Neuron (in vitro differentiated cells): ENCODE results near the gene KIF5C.

Experiments
- H2AFZ ChIP-seq: one replicate; pipeline ENCODE4 v1.6.1; 2013; ENCODE audit warnings: low read depth, mild to moderate bottlenecking, inconsistent platforms, low read length, moderate library complexity
- H3K27me3 ChIP-seq: one replicate; pipeline ENCODE4 v1.6.1; 2013; ENCODE audit warnings: low read length; ENCODE audit not compliant: insufficient read depth
- H3K36me3 ChIP-seq: one replicate; pipeline ENCODE4 v1.6.1; 2013; ENCODE audit warnings: low read length; ENCODE audit not compliant: insufficient read depth
- H3K4me1 ChIP-seq: one replicate; pipeline ENCODE4 v1.6.1; 2013; ENCODE audit warnings: low read length; ENCODE audit not compliant: insufficient read depth
- H3K4me3 ChIP-seq: 2 replicates; pipeline ENCODE4 v1.5.1; 2013; ENCODE audit warnings: mild to moderate bottlenecking, low read length, moderate library complexity
- H3K9me3 ChIP-seq: one replicate; pipeline ENCODE4 v1.6.1; 2013; ENCODE audit warnings: low read length

KIF5C gene

GRCh38 chr2:148963461-148963860 is 88.4 kb downstream of the KIF5C start:
- no peaks in the 10 kb centered on the region for H3K9me3 ChIP-seq
- H3K4me3 ChIP-seq: no peak overlapping the region
- peaks cover 13% of the 10 kb centered on the region for H3K4me1 ChIP-seq
- no peak overlapping the region for H2AFZ ChIP-seq
- peaks cover 62% of the 10 kb centered on the region for H3K36me3 ChIP-seq
- no peaks in the 10 kb centered on the region for H3K27me3 ChIP-seq

- Histone ChIP-seq H3K36me3 (peaks cover 44% of the 10 kb centered on the region), H3K4me3 (no peak overlapping the region), H3K4me1 (peaks cover 34% of the 10 kb centered on the region), H2AFZ (no peak overlapping the region), H3K9me3 (no peaks in the 10 kb centered on the region), H3K27me3 (no peaks in the 10 kb centered on the region)
Measured at GRCh38 chr2:148965623-148966437, 90.8 kb downstream of the KIF5C start.

GRCh38 chr2:148966438-148966758 is 91.4 kb downstream of the KIF5C start:
- Histone ChIP-seq H2AFZ (no peak overlapping the region), H3K9me3 (no peaks in the 10 kb centered on the region), H3K27me3 (no peaks in the 10 kb centered on the region), H3K36me3 (peaks cover 40% of the 10 kb centered on the region), H3K4me3 (no peak overlapping the region), H3K4me1 (peaks cover 34% of the 10 kb centered on the region)

DNA sequence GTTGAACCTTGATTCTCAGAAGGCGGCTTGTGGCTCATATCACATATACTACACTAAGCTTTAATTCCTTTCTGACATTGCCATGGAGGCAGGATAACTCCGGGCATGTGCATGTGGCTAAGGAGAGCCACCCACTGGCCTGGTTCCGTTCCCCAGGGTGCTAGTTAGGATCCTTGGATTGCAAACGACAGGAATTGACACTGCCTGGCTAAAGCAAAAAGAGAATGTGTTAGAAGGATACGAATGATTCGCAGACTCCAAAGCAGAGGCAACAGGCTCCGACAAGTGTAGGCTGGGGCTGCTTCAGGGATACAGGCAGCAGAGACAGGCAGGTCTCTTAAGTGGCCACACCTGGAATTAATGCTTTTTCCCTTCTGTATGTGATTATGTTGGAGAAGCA is 92.0 kb downstream of the KIF5C start:
- Histone ChIP-seq H3K4me1 (peaks cover 34% of the 10 kb centered on the region), H3K4me3 (no peak overlapping the region), H2AFZ (no peak overlapping the region), H3K27me3 (no peaks in the 10 kb centered on the region), H3K9me3 (no peaks in the 10 kb centered on the region), H3K36me3 (peaks cover 34% of the 10 kb centered on the region)

DNA sequence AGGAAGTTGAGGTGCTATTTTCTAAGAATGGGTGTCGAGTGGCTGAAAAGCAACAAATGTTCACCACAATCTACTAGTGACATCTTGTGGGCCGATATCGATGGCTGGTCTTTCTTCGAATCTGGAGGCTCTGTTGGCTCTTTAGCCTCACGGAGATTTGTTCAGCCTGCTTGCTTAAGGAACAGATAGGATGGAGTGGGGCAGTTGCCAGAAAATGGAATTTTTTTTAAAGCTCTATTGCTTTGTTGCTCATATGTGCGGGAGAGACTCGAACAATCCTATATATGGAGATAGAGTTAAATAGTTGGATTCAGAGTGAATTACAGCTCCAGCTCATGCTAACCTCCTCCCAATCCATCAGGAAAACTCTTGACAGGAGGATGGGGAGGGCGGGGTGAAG is 92.6 kb downstream of the KIF5C start:
- Histone ChIP-seq H3K9me3 (no peaks in the 10 kb centered on the region), H3K4me1 (peaks cover 34% of the 10 kb centered on the region)

DNA sequence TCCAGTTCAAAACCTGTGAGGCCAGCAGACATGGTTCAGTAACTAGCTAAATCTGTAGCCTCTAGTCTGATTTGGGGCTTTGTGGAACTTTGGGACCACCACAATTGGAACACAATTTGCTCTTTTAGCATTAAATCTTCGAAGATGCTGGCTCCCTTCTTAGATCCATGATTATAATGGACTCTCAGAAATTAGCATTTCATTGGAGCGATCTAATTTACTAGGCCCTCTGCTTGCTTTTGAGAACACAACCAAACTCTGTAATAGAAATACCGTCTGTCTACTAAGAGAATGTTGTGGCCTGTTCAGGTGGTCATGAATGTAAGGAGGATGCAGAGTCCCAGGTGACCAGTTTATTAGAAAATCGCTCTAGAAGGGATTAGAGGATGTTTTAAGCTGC is 93.3 kb downstream of the KIF5C start:
- Histone ChIP-seq H3K4me1 (peaks cover 34% of the 10 kb centered on the region), H3K27me3 (no peaks in the 10 kb centered on the region), H2AFZ (no peak overlapping the region), H3K36me3 (peaks cover 36% of the 10 kb centered on the region), H3K9me3 (no peaks in the 10 kb centered on the region), H3K4me3 (no peak overlapping the region)

More for the DNA sequence above, 92.6 kb downstream of the KIF5C start:
- Histone ChIP-seq H3K4me3 (no peak overlapping the region), H2AFZ (no peak overlapping the region), H3K36me3 (peaks cover 34% of the 10 kb centered on the region), H3K27me3 (no peaks in the 10 kb centered on the region)

DNA sequence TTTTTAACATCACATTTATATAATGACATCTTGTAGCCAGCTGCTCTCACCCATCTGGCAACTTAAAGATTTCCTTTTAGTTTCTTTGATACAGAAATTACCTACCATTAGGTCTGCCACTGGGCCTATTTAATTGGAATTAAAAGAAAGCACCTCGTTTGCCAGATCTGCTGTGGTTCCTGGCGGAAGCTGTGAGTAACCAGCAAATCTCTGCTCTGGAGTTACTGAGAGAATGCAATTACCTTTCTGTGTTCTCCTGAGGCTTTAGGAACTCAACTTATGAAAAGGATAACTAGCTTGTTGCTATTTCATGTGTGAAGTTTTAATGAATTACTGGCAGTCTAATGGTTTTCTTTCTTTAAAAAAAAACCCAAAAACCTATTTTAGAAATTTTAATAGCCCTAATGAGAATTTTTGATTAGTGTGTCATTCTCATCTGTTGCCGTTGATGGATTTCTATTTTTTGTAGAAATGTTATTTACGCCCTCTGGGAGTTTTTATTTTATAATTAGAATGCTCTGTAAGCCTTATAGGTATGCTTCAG is 93.8 kb downstream of the KIF5C start:
- Histone ChIP-seq H3K4me3 (no peak overlapping the region), H3K27me3 (no peaks in the 10 kb centered on the region), H3K4me1 (peaks cover 34% of the 10 kb centered on the region), H3K36me3 (peaks cover 36% of the 10 kb centered on the region), H2AFZ (no peak overlapping the region), H3K9me3 (no peaks in the 10 kb centered on the region)

- H3K4me1 ChIP-seq: peaks cover 34% of the 10 kb centered on the region
- peaks cover 41% of the 10 kb centered on the region for H3K36me3 ChIP-seq
Measured at GRCh38 chr2:148969659-148970061, 94.6 kb downstream of the KIF5C start.

GRCh38 chr2:148970385-148970784 is 95.4 kb downstream of the KIF5C start:
- H3K27me3 ChIP-seq: no peaks in the 10 kb centered on the region
- H3K36me3 ChIP-seq: peaks cover 46% of the 10 kb centered on the region
- peaks cover 34% of the 10 kb centered on the region for H3K4me1 ChIP-seq
- H3K4me3 ChIP-seq: no peak overlapping the region
- no peak overlapping the region for H2AFZ ChIP-seq
- no peaks in the 10 kb centered on the region for H3K9me3 ChIP-seq

More at GRCh38 chr2:148969659-148970061, 94.6 kb downstream of the KIF5C start:
- no peak overlapping the region for H3K4me3 ChIP-seq
- H2AFZ ChIP-seq: no peak overlapping the region
- no peaks in the 10 kb centered on the region for H3K9me3 ChIP-seq
- no peaks in the 10 kb centered on the region for H3K27me3 ChIP-seq

- Histone ChIP-seq H2AFZ (no peak overlapping the region), H3K36me3 (peaks cover 45% of the 10 kb centered on the region), H3K27me3 (no peaks in the 10 kb centered on the region), H3K4me3 (no peak overlapping the region), H3K4me1 (peaks cover 34% of the 10 kb centered on the region), H3K9me3 (no peaks in the 10 kb centered on the region)
Measured at GRCh38 chr2:148971547-148971946, 96.5 kb downstream of the KIF5C start.

DNA sequence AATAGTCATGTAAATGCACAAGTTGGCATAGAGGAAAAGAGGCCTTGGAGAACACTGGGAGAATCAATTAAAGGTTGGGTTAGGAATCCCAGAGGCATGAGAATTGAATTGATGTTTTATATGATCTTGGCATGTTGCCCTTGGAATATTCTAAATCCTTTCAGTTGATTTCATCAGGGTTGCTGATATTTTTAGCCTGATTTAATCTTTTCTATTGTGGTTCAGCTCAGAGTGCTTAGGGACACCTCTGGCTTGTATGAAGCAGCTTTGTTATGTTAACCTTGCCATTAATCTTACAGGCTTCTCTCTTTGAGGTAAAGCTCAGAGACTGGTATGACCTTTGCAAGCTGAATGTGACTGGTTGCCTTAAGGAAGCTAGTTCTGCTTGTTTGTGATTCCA is 99.1 kb downstream of the KIF5C start:
- Histone ChIP-seq H3K36me3 (peaks cover 46% of the 10 kb centered on the region), H3K9me3 (no peaks in the 10 kb centered on the region), H3K27me3 (no peaks in the 10 kb centered on the region), H3K4me1 (peaks cover 15% of the 10 kb centered on the region), H3K4me3 (no peak overlapping the region), H2AFZ (no peak overlapping the region)

GRCh38 chr2:148978026-148978685 is 103.1 kb downstream of the KIF5C start:
- peaks cover 73% of the 10 kb centered on the region for H3K36me3 ChIP-seq
- no peaks in the 10 kb centered on the region for H3K4me1 ChIP-seq
- H2AFZ ChIP-seq: no peak overlapping the region

DNA sequence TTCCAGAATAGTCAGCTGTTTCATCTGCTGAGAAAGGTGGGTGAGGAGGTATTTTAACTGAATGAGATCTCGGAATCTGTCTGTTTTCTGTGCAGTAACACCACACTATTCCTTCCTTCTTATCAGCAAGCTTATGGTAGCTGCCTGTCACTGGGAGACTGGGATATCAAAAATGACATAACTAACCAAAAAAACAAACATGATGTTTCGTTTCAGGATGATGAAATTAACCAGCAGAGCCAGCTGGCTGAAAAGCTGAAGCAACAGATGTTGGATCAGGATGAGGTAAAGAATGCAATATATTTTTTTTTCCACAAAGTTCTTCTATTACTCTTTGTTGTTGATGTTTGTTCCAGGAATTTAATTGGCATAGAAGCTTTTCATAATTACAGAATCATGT is 103.7 kb downstream of the KIF5C start:
- no peak overlapping the region for H2AFZ ChIP-seq

More at GRCh38 chr2:148978026-148978685, 103.1 kb downstream of the KIF5C start:
- Histone ChIP-seq H3K4me3 (no peak overlapping the region), H3K27me3 (no peaks in the 10 kb centered on the region), H3K9me3 (no peaks in the 10 kb centered on the region)

More for the DNA sequence above, 103.7 kb downstream of the KIF5C start:
- H3K4me1 ChIP-seq: no peaks in the 10 kb centered on the region
- H3K27me3 ChIP-seq: no peaks in the 10 kb centered on the region
- H3K9me3 ChIP-seq: no peaks in the 10 kb centered on the region
- H3K4me3 ChIP-seq: no peak overlapping the region
- peaks cover 73% of the 10 kb centered on the region for H3K36me3 ChIP-seq
